Thyroid gland (tissue), 4 donors: ENCODE results near the gene CRPPA. TPM values are rescaled to one million over a fixed set of nuclear protein-coding genes. Genes with fewer than 3 reads are reported as not detected.

ENCODE experiments used
- DNase-seq, 2 donors: peaks; one replicate each; pipeline ENCODE4 v3.0.0-alpha.2; 2019
- H3K27ac ChIP-seq, 3 donors: fragments of 200-600 bp; sonication (generic); 1 replicate in 2 of 3; 2 replicates in 1 of 3; pipeline ENCODE4 v1.5.1; 2016 to 2019; ENCODE audit warnings: mild to moderate bottlenecking in 1 of 3, moderate library complexity in 1 of 3
- H3K27me3 ChIP-seq: fragments of 200-600 bp; sonication (generic); one replicate; pipeline ENCODE4 v1.5.1; 2019
- H3K36me3 ChIP-seq, 2 donors: fragments of 200-600 bp; sonication (generic); one replicate each; pipeline ENCODE4 v1.5.1; 2016 to 2019
- H3K4me1 ChIP-seq, 2 donors: fragments of 200-600 bp; sonication (generic); one replicate each; pipeline ENCODE4 v1.5.1; 2017 to 2019
- H3K4me3 ChIP-seq, 3 donors: fragments of 200-600 bp; sonication (generic); replicated peaks in 1 of 3; 1 replicate in 2 of 3; 2 replicates in 1 of 3; pipeline ENCODE4 v1.5.1; 2016; ENCODE audit warnings: mild to moderate bottlenecking in 1 of 3
- H3K9me3 ChIP-seq: fragments of 200-600 bp; sonication (generic); one replicate; pipeline ENCODE4 v1.5.1; 2017
- POLR2A ChIP-seq, 2 donors: fragments of 450-650 bp; IDR thresholded peaks; one replicate each; pipeline ENCODE4 v1.6.1; 2017; ENCODE audit warnings: antibody characterized with exemption in 2 of 2, mild to moderate bottlenecking in 2 of 2, moderate library complexity in 1 of 2
- WGBS, 2 donors: methylation state at CpG; one replicate each; pipeline ENCODE4 v1.1.5; 2017; 5-methylcytosine and 5-hydroxymethylcytosine counted together
- intact Hi-C: fragments of 100-400 bp; cut with DNase I; formaldehyde crosslinking; loops from one replicate; pipeline ENCODE4 v1.15.1; 2023
- total RNA-seq, 4 donors: library from RNA; depleted of rRNA; stranded (reverse); fragments of >200 nt; gene quantifications; one replicate each; pipeline ENCODE4 v1.2.3, GENCODE V29; 2016
- TF ChIP-seq, protein P1 (sequence below), 6 experiments: fragments of 200-600 bp in 3 of 6; fragments of 450-650 bp in 3 of 6; sonication (generic) in 3 of 6; IDR thresholded peaks; one replicate each; pipeline ENCODE4 v1.5.1; 2016 to 2019; ENCODE audit warnings: antibody characterized with exemption in 6 of 6, mild to moderate bottlenecking in 2 of 6, inconsistent platforms in 1 of 6, moderate library complexity in 1 of 6

CRPPA gene
- total RNA-seq, 4 donors from 2014 or later: 1.5 to 4.0 (median 2.8) TPM

- intact Hi-C loops: no loop called here
- no peaks in the 10 kb centered on the region for H3K4me1 ChIP-seq
- TF ChIP-seq POLR2A (IDR thresholded peaks at IDR 0.05): no peak
- TF ChIP-seq, protein P1, sequence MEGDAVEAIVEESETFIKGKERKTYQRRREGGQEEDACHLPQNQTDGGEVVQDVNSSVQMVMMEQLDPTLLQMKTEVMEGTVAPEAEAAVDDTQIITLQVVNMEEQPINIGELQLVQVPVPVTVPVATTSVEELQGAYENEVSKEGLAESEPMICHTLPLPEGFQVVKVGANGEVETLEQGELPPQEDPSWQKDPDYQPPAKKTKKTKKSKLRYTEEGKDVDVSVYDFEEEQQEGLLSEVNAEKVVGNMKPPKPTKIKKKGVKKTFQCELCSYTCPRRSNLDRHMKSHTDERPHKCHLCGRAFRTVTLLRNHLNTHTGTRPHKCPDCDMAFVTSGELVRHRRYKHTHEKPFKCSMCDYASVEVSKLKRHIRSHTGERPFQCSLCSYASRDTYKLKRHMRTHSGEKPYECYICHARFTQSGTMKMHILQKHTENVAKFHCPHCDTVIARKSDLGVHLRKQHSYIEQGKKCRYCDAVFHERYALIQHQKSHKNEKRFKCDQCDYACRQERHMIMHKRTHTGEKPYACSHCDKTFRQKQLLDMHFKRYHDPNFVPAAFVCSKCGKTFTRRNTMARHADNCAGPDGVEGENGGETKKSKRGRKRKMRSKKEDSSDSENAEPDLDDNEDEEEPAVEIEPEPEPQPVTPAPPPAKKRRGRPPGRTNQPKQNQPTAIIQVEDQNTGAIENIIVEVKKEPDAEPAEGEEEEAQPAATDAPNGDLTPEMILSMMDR (IDR thresholded peaks at IDR 0.05): no peak
- no peaks in the 10 kb centered on the region for H3K27me3 ChIP-seq
- H3K36me3 ChIP-seq: no peaks in the 10 kb centered on the region
- no peaks in the 10 kb centered on the region for H3K9me3 ChIP-seq
- H3K27ac ChIP-seq: no peak overlapping the region
- no peak for DNase-seq
- 97 to 98% methylated on average over 1 of the region's 1 CpG for WGBS, 2 donors
- H3K4me3 ChIP-seq: no peak overlapping the region
Measured at GRCh38 chr7:16402940-16403339, 18.4 kb downstream of the CRPPA start.

GRCh38 chr7:16402091-16402490 is 19.2 kb downstream of the CRPPA start:
- no peaks in the 10 kb centered on the region for H3K27me3 ChIP-seq
- H3K9me3 ChIP-seq: no peaks in the 10 kb centered on the region
- H3K27ac ChIP-seq: no peak overlapping the region
- no peak for DNase-seq
- TF ChIP-seq, protein P1 (IDR thresholded peaks at IDR 0.05): no peak
- TF ChIP-seq POLR2A (IDR thresholded peaks at IDR 0.05): no peak
- intact Hi-C loops: no loop called here
- H3K4me3 ChIP-seq: no peak overlapping the region
- no peaks in the 10 kb centered on the region for H3K36me3 ChIP-seq
- no peaks in the 10 kb centered on the region for H3K4me1 ChIP-seq

- Histone ChIP-seq H3K36me3 (no peaks in the 10 kb centered on the region), H3K27ac (no peak overlapping the region), H3K27me3 (no peaks in the 10 kb centered on the region), H3K4me3 (no peak overlapping the region), H3K4me1 (no peaks in the 10 kb centered on the region), H3K9me3 (no peaks in the 10 kb centered on the region)
- no peak for DNase-seq
- intact Hi-C loops: no loop called here
- TF ChIP-seq, protein P1 (IDR thresholded peaks at IDR 0.05): no peak
- no peak for TF ChIP-seq POLR2A (IDR thresholded peaks at IDR 0.05)
Measured at GRCh38 chr7:16400893-16401275, 20.5 kb downstream of the CRPPA start.

DNA sequence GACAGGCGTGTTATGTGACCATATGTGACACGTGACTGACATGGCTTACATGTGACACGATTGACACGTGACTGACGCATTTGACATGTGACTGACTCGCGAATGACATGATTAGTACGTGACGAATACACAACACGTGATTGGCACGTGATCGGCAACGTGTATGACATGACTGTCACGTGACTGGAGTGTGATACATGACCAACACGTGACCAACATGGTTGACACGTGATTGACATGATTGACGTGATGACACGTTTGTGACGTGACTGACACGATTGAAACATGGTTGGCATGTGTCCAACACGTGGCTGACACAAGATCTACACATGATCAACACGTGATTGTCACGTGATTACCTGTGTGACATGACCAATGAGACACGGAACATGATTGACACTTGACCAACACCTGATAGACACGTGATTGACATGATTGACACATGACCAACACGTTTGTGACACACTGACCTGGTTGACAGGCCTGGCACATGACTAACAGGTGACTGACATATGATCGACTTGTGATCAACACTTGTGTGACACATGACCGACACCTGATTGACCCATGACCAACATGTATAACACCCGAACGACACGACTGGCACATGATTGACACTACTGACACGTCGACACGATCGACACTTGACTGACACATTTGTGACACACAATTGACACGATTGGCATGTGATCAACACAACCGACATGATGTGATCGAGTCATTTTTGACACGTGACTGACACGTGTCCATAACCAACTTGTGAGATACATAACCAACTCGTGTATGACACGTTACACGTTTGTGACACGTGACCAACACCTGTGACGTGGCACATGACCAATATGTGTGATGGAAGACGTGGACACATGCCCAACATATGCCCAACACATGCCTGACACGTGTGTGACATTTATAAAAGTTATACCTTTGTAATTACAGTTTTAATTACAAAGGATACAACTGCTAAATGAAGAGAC is 21.1 kb downstream of the CRPPA start:
- 95 to 96% methylated on average over 47 of the region's 47 CpGs for WGBS, 2 donors
- Histone ChIP-seq H3K27me3 (no peaks in the 10 kb centered on the region), H3K27ac (no peak overlapping the region), H3K4me3 (no peak overlapping the region), H3K9me3 (no peaks in the 10 kb centered on the region), H3K36me3 (no peaks in the 10 kb centered on the region), H3K4me1 (no peaks in the 10 kb centered on the region)
- no peak for DNase-seq
- TF ChIP-seq, protein P1 (IDR thresholded peaks at IDR 0.05): no peak
- no peak for TF ChIP-seq POLR2A (IDR thresholded peaks at IDR 0.05)
- intact Hi-C loops: no loop called here

DNA sequence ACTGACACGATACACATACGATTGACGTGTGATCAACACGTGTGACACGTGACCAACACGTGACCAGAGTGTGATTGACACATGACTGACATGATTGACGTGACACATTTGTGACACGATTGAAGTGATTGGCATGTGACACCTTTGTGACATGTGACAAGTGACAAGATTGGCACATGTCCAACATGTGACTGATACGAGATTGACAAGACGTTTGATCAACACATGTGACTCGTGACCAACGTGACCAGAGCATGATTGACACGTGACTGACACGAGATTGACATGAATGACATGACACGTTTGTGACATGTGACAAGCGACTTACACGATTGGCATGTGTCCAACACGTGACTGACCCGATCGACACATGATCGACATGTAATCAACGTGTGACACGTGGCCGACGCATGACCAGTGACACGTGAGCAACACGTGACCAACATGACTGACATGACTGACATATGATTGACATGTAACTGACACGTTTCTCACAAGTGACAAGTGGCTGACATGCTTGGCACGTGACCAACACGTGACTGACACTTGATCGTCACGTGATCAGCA is 22.0 kb downstream of the CRPPA start:
- 94 to 96% methylated on average over 32 of the region's 32 CpGs for WGBS, 2 donors

More for the DNA sequence above, 22.0 kb downstream of the CRPPA start:
- intact Hi-C loops: no loop called here
- DNase-seq: no peak
- no peaks in the 10 kb centered on the region for H3K4me1 ChIP-seq
- no peak overlapping the region for H3K27ac ChIP-seq
- no peaks in the 10 kb centered on the region for H3K9me3 ChIP-seq
- no peak overlapping the region for H3K4me3 ChIP-seq
- TF ChIP-seq, protein P1 (IDR thresholded peaks at IDR 0.05): no peak
- TF ChIP-seq POLR2A (IDR thresholded peaks at IDR 0.05): no peak
- no peaks in the 10 kb centered on the region for H3K27me3 ChIP-seq
- H3K36me3 ChIP-seq: no peaks in the 10 kb centered on the region
